GM12878 (cell line): ENCODE data around the gene TRIM7. TPM values are rescaled to one million over a fixed set of nuclear protein-coding genes. Genes with fewer than 3 reads are reported as not detected.

ENCODE experiments used
- ATAC-seq: fragments of 200-7000 bp; cut with Tn5 transposase; 3 replicates; pipeline ENCODE4 v1.9.1; 2020; ENCODE audit warnings: mild to moderate bottlenecking, moderate library complexity
- BruUV-seq: library from RNA; stranded (reverse); fragments of 400-500 nt; replicated peaks from 2 replicates; lab custom pipeline; 2021; lab: Mats Ljungman, UMichigan
- CTCF ChIA-PET: fragments of 300-600 bp; sonication (Branson Sonifier 250); formaldehyde crosslinking; extraction: SDS; loops from one replicate; lab custom pipeline; 2021; ENCODE audit warnings: inconsistent platforms; lab: Yijun Ruan, JAX
- POLR2A ChIA-PET: fragments of 350-600 bp; formaldehyde crosslinking; extraction: SDS; loops from one replicate; lab custom pipeline; 2021; ENCODE audit warnings: inconsistent platforms; lab: Charles Lee
- RAD21 ChIA-PET: fragments of 300-600 bp; sonication (Branson Sonifier 250); formaldehyde crosslinking; loops from one replicate; lab custom pipeline; 2023; ENCODE audit warnings: antibody characterized with exemption; ENCODE audit not compliant: unreplicated experiment; lab: Charles Lee
- SMC1A ChIA-PET: fragments of 300-600 bp; sonication (Branson Sonifier 250); formaldehyde crosslinking; loops from one replicate; lab custom pipeline; 2023; ENCODE audit not compliant: unreplicated experiment, uncharacterized antibody; lab: Charles Lee
- DNase-seq: peaks from one replicate; pipeline ENCODE4 v3.0.0-alpha.2; 2011; ENCODE audit warnings: low read depth, low spot score
- FAIRE-seq: peaks from 3 replicates; lab custom pipeline; 2011; peaks lifted over from hg19 to GRCh38; lab: Jason Lieb, UNC
- H2AFZ ChIP-seq: 2 replicates; pipeline ENCODE4 v1.6.0; 2011; ENCODE audit warnings: low read depth, low read length, control low read depth; ENCODE audit not compliant: control insufficient read depth
- H3K27ac ChIP-seq: 2 replicates; pipeline ENCODE4 v1.5.1; 2011; ENCODE audit warnings: control low read depth; ENCODE audit not compliant: control insufficient read depth, insufficient read depth
- H3K27me3 ChIP-seq, 2 experiments: replicated peaks in 1 of 2; 2 replicates each; pipeline versions ENCODE4 v1.6.0 to v1.6.1; 2011; ENCODE audit warnings: low read length in 1 of 2; ENCODE audit not compliant: control insufficient read depth in 2 of 2, insufficient read depth in 2 of 2
- H3K36me3 ChIP-seq, 2 experiments: 2 replicates each; pipeline ENCODE4 v1.5.1; 2011; ENCODE audit warnings: low read length in 1 of 2; ENCODE audit not compliant: control insufficient read depth in 2 of 2, insufficient read depth in 2 of 2
- H3K4me1 ChIP-seq: 2 replicates; pipeline ENCODE4 v1.6.1; 2011; ENCODE audit warnings: mild to moderate bottlenecking, low read length, moderate library complexity, mixed read lengths; ENCODE audit not compliant: control insufficient read depth, insufficient read depth
- H3K4me2 ChIP-seq: 2 replicates; pipeline ENCODE4 v1.6.0; 2011; ENCODE audit warnings: control low read depth; ENCODE audit not compliant: control insufficient read depth, insufficient read depth
- H3K4me3 ChIP-seq: fragments of 200-600 bp; sonication (generic); 2 replicates; pipeline ENCODE4 v1.5.1; 2016
- H3K79me2 ChIP-seq: 2 replicates; pipeline ENCODE4 v1.6.0; 2011; ENCODE audit warnings: low read length; ENCODE audit not compliant: control insufficient read depth, insufficient read depth
- H3K9ac ChIP-seq: 2 replicates; pipeline ENCODE4 v1.8.0; 2011; ENCODE audit warnings: low read length, control low read depth, mixed read lengths; ENCODE audit not compliant: control insufficient read depth, insufficient read depth
- H3K9me3 ChIP-seq: replicated peaks from 3 replicates; pipeline ENCODE4 v1.5.1; 2011; ENCODE audit warnings: mild to moderate bottlenecking, low read length; ENCODE audit not compliant: control insufficient read depth, insufficient read depth
- H4K20me1 ChIP-seq: 2 replicates; pipeline ENCODE4 v1.6.0; 2011; ENCODE audit not compliant: control insufficient read depth, insufficient read depth
- BCL11A ChIP-seq: IDR thresholded peaks from 2 replicates; pipeline ENCODE4 v1.6.1; 2011; ENCODE audit warnings: low read depth, low read length
- BMI1 ChIP-seq: fragments of 450-650 bp; IDR thresholded peaks from 2 replicates; pipeline ENCODE4 v1.6.1; 2016; ENCODE audit warnings: mild to moderate bottlenecking, moderate library complexity, borderline replicate concordance
- HDAC2 ChIP-seq: fragments of 200-600 bp; sonication (generic); IDR thresholded peaks from 2 replicates; pipeline ENCODE4 v1.6.1; 2017
- MTA3 ChIP-seq: IDR thresholded peaks from 2 replicates; pipeline ENCODE4 v1.6.1; 2012; ENCODE audit warnings: low read length, inconsistent platforms, borderline replicate concordance
- TCF7 ChIP-seq: IDR thresholded peaks from 2 replicates; pipeline ENCODE4 v1.6.1; 2014; ENCODE audit warnings: antibody characterized with exemption, borderline replicate concordance
- WGBS: methylation state at CpG from one replicate; pipeline ENCODE4 v1.1.6; 2016; ENCODE audit warnings: low lambda C conversion rate; ENCODE audit not compliant: insufficient replicate concordance, insufficient coverage; ENCODE audit errors: missing lambda C conversion rate; 5-methylcytosine and 5-hydroxymethylcytosine counted together
- in situ Hi-C: fragments of 300-500 bp; cut with MboI; formaldehyde crosslinking; loops from 9 replicates; pipeline ENCODE4 v1.14.3; 2018; ENCODE audit warnings: mixed read lengths
- intact Hi-C: fragments of 100-400 bp; cut with micrococcal nuclease; formaldehyde crosslinking; loops from one replicate; pipeline ENCODE4 v1.14.2; 2022; ENCODE audit not compliant: unreplicated experiment
- polyA plus RNA-seq, 11 experiments: library from polyadenylated mRNA; depleted of rRNA in 4 of 11; unstranded in 6 of 11; stranded (reverse) in 5 of 11; fragments of >200 nt; fragmentation: Nextera tagmentation in 4 of 11; fragmentation: Illumina TruSeq in 1 of 11; extraction: Ambion mirVana in 4 of 11; extraction: Trizol in 1 of 11; gene quantifications; 1 replicate in 1 of 11; 2 replicates in 10 of 11; pipeline versions ENCODE4 v1.2.1 to v1.2.3, GENCODE V29; 2011 to 2016; ENCODE audit warnings: inconsistent platforms in 2 of 11, missing spikeins in 2 of 11, low read depth in 1 of 11
- total RNA-seq, 4 experiments: library from RNA; depleted of rRNA in 3 of 4; stranded (reverse); fragments of >200 nt in 3 of 4; fragmentation: Illumina TruSeq in 1 of 4; extraction: Trizol in 1 of 4; gene quantifications; 2 replicates each; pipeline versions ENCODE4 v1.2.1 to v1.2.3, GENCODE V29; 2013 to 2021
- TF ChIP-seq, protein P1 (sequence below): IDR thresholded peaks from 2 replicates; pipeline ENCODE4 v1.6.1; 2012; ENCODE audit warnings: low read depth, low read length, improper control_type of control experiment
- TF ChIP-seq, protein P2 (sequence below): IDR thresholded peaks from 2 replicates; pipeline ENCODE4 v1.6.1; 2011; ENCODE audit warnings: low read depth, low read length, improper control_type of control experiment, borderline replicate concordance

Gene TRIM7
- total and polyA plus RNA-seq, 10 of the 15 experiments (the other 5 are each of a cell fraction or from before 2014, with no cell fraction given), result 0.02 to 1.6 (median 0.41) TPM

DNA sequence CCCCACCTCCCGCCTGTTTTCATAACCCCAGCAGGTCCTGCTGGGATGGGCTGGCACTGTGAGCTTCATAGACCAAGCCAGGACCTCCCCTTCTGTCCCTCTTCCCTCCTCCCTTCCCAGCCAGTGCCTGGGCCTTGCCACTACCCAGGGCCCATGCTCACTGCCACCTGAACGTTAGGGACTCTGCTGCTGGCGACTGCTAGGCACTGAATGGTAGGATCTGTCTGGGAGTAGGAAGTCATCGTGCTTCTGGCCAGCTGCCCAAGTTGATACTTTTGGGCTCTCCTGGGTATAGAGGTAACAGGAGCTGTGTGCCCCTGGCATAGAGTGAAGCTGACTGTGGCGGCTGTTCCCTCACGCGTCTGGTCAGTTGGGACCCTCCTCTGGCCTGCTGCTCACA, 26.4 kb upstream of the TRIM7 start (continued):
- no peak for TF ChIP-seq BCL11A

DNA sequence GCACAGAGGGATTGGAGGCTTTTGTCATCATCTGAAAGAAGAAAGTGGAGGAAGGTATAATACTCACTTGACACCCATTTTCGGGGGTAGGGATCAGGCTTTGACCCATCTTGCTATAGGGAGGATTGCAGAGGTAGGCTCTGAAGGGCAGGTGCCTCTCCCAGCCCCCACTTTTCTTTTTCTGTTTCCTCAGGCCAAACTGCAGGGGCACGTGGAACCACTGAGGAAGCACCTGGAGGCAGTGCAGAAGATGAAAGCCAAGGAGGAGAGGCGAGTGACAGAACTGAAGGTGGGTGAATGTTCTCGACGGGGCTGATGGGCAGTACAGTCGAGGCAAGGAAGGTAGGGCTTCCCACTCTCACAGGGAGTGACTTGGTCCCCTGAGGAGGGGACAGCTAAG, 25.6 kb upstream of the TRIM7 start:
- peaks cover 6% of the 10 kb centered on the region for H3K79me2 ChIP-seq
- no peaks in the 10 kb centered on the region for H4K20me1 ChIP-seq
- intact Hi-C loops (no loop called here), in situ Hi-C loops (no loop called here)
- no peak overlapping the region for H3K4me3 ChIP-seq
- FAIRE-seq (no peak), DNase-seq (no peak), ATAC-seq (no peak)
- no peak for TF ChIP-seq HDAC2
- TF ChIP-seq TCF7, result no peak
- TF ChIP-seq, protein P1, sequence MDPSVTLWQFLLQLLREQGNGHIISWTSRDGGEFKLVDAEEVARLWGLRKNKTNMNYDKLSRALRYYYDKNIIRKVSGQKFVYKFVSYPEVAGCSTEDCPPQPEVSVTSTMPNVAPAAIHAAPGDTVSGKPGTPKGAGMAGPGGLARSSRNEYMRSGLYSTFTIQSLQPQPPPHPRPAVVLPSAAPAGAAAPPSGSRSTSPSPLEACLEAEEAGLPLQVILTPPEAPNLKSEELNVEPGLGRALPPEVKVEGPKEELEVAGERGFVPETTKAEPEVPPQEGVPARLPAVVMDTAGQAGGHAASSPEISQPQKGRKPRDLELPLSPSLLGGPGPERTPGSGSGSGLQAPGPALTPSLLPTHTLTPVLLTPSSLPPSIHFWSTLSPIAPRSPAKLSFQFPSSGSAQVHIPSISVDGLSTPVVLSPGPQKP, result no peak
- no peak for TF ChIP-seq BMI1
- no peak for TF ChIP-seq MTA3
- TF ChIP-seq, protein P2, sequence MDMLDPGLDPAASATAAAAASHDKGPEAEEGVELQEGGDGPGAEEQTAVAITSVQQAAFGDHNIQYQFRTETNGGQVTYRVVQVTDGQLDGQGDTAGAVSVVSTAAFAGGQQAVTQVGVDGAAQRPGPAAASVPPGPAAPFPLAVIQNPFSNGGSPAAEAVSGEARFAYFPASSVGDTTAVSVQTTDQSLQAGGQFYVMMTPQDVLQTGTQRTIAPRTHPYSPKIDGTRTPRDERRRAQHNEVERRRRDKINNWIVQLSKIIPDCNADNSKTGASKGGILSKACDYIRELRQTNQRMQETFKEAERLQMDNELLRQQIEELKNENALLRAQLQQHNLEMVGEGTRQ, result no peak
- WGBS, result 31% methylated on average over 6 of the region's 6 CpGs
- no peak overlapping the region for H3K9ac ChIP-seq
- ChIA-PET POLR2A (no interaction called here), SMC1A (no interaction called here), RAD21 (no interaction called here), CTCF (interaction anchor here (1.2 kb wide), 1 partner anchor 8 kb away, joined by 3 read pairs; no protein-coding TSS in a partner anchor)
- no peaks in the 10 kb centered on the region for H3K9me3 ChIP-seq
- H3K4me1 ChIP-seq, result peaks cover 2% of the 10 kb centered on the region
- no TSS peak for BruUV-seq
- H3K27ac ChIP-seq, result no peak overlapping the region
- peaks cover 0 to 23% of the 10 kb centered on the region in 2 experiments; a peak in 3 of 4 replicates for H3K36me3 ChIP-seq
- H2AFZ ChIP-seq, result no peak overlapping the region
- no peaks in the 10 kb centered on the region for H3K27me3 ChIP-seq
- no peak overlapping the region for H3K4me2 ChIP-seq
